Measurements from ENCODE around the gene KCTD6. TPM values are rescaled to one million over a fixed set of nuclear protein-coding genes. Genes with fewer than 3 reads are reported as not detected.

KCTD6 gene
- total and polyA plus RNA-seq, 8 donors: 5.4 to 16.7 (median 11.3) TPM; not detected in 2

DNA sequence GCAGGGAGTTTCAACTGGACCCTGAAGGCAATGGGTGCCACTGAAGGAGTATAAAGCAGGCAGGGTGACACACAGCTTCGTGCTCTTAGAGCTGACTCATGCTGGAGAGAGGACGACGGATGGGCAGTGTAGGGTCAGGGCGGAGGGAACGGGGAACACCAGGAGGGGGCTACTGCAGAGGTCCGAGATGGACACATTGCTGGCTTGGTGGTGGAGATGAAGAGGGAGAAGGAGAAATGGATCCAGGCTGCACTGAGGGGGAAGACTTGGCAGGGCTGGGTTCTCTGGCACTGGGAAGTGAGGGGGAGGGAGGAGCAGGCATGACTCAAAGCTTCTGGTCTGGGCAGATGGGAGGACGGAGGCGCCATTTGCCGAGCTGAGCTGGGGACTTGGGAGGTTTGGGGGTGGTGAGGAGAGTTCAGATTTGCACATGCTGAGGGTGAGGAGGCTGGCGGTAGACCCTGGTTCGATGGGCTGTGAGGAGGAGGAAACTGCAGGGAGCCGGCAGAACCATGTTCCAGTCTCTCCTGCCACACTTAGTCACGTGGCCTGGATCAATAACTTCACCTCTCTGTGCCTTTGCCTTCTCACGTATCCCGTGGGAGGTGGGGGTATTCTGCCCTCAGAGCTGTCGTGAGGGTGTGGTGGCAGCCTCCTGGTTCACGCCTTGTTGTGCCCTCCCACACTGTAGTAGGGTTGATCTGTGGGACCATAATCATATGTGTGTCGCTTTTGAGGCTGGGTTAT lies 4.6 kb upstream of the KCTD6 start:
- intact Hi-C loops (cut with DNase I; ENCODE audit: low total_unique reads): no loop called here
- H3K27me3 ChIP-seq: no peaks in the 10 kb centered on the region
- H3K36me3 ChIP-seq: no peaks in the 10 kb centered on the region
- no peak overlapping the region for H3K4me3 ChIP-seq
- H3K9me3 ChIP-seq: no peaks in the 10 kb centered on the region
- peaks cover 0 to 19% (median 7%) of the 10 kb centered on the region in 4 donors for H3K4me1 ChIP-seq
- DNase-seq: peak in 1 of 2 donors; percentile 34
- WGBS, 5 donors: 48 to 66% (median 56%) methylated on average over 17 to 18 of the region's 18 CpGs
- TF ChIP-seq EP300 (IDR thresholded peaks at IDR 0.05) (no peak), POLR2AphosphoS5 (IDR thresholded peaks at IDR 0.05) (no peak), POLR2A (IDR thresholded peaks at IDR 0.05) (no peak)
- TF ChIP-seq, protein P1, sequence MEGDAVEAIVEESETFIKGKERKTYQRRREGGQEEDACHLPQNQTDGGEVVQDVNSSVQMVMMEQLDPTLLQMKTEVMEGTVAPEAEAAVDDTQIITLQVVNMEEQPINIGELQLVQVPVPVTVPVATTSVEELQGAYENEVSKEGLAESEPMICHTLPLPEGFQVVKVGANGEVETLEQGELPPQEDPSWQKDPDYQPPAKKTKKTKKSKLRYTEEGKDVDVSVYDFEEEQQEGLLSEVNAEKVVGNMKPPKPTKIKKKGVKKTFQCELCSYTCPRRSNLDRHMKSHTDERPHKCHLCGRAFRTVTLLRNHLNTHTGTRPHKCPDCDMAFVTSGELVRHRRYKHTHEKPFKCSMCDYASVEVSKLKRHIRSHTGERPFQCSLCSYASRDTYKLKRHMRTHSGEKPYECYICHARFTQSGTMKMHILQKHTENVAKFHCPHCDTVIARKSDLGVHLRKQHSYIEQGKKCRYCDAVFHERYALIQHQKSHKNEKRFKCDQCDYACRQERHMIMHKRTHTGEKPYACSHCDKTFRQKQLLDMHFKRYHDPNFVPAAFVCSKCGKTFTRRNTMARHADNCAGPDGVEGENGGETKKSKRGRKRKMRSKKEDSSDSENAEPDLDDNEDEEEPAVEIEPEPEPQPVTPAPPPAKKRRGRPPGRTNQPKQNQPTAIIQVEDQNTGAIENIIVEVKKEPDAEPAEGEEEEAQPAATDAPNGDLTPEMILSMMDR (IDR thresholded peaks at IDR 0.05): no peak
- no peak overlapping the region for H3K27ac ChIP-seq

DNA sequence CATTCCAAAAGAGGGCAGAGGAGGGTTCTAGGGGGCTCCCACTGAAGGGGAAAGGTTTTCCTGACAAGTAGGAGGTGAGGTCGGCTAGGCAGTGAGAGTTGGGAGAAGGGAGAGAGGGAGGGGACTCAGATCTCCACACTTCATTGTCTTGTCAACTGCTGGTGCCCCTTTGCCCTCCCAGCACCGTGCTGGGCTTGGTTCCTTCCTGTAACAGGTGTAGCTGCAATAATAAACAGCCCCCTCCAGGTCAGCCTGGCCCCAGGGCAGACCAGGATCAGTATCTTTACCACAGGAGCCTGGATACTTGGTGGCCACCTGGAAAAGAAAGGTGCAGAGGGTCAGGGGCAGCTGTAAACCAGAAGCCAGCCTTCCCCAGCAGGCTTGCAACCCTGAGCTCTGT lies 2.9 kb upstream of the KCTD6 start:
- TF ChIP-seq POLR2A (IDR thresholded peaks at IDR 0.05) (no peak), POLR2AphosphoS5 (IDR thresholded peaks at IDR 0.05) (no peak), EP300 (IDR thresholded peaks at IDR 0.05) (no peak)
- TF ChIP-seq, protein P1 (IDR thresholded peaks at IDR 0.05): no peak
- intact Hi-C loops (cut with DNase I; ENCODE audit: low total_unique reads): no loop called here
- no peaks in the 10 kb centered on the region for H3K27me3 ChIP-seq
- H3K4me3 ChIP-seq: no peak overlapping the region
- WGBS, 5 donors: 12 to 51% (median 25%) methylated on average over 2 of the region's 2 CpGs
- H3K9me3 ChIP-seq: no peaks in the 10 kb centered on the region
- H3K4me1 ChIP-seq: peaks cover 15 to 35% (median 21%) of the 10 kb centered on the region in 4 donors
- no peaks in the 10 kb centered on the region for H3K36me3 ChIP-seq
- no peak overlapping the region for H3K27ac ChIP-seq
- DNase-seq: no peak

DNA sequence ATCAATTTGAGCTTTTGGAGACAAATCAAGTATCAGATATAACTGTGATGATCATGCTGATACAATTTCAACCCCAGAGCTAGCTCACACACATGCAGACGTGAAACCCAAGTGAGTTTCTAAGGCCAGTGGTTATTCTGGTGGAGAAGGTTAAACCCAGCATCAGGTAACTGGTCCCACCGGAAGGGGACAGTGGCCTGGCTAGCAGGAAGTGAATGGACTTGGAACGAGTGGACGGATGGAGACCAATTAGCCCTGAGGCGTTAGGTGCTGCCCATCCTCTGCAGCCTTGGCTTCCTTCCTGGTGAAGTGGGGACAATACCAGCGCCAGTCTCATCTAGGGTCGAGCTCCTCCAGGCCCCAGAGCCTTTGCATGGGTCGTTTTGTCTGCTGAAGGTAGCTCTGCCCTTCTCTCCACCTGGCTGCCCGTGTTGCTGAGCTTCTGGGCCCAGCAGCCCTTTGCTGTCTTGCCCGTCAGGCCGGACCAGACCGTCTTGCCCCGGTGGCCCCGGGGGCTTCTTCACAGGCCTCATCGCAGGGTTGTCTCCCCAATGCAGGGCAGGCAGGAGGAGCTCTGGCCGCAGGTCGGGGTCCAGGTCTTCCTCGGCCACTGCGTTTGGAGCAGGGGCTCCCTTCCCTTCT lies 915 bp upstream of the KCTD6 start:
- WGBS, 5 donors: 66 to 72% (median 70%) methylated on average over 19 of the region's 19 CpGs
- H3K9me3 ChIP-seq: no peaks in the 10 kb centered on the region
- TF ChIP-seq EP300 (IDR thresholded peaks at IDR 0.05) (no peak), POLR2AphosphoS5 (IDR thresholded peaks at IDR 0.05) (no peak), POLR2A (IDR thresholded peaks at IDR 0.05) (no peak)
- TF ChIP-seq, protein P1 (IDR thresholded peaks at IDR 0.05): no peak
- intact Hi-C loops (cut with DNase I; ENCODE audit: low total_unique reads): loop anchor here (5.0 to 10.0 kb wide), 2 partner anchors 41 to 156 kb away; partner anchors contain the start of gene PXK
- H3K27ac ChIP-seq: peak overlapping the region; percentile 61 to 93 (median 81)
- H3K27me3 ChIP-seq: no peaks in the 10 kb centered on the region
- peaks cover 17 to 55% (median 32%) of the 10 kb centered on the region in 4 donors for H3K4me1 ChIP-seq
- H3K4me3 ChIP-seq: peak overlapping the region; percentile 72 to 88 (median 87)
- DNase-seq: peak in 1 of 2 donors; percentile 28
- no peaks in the 10 kb centered on the region for H3K36me3 ChIP-seq

DNA sequence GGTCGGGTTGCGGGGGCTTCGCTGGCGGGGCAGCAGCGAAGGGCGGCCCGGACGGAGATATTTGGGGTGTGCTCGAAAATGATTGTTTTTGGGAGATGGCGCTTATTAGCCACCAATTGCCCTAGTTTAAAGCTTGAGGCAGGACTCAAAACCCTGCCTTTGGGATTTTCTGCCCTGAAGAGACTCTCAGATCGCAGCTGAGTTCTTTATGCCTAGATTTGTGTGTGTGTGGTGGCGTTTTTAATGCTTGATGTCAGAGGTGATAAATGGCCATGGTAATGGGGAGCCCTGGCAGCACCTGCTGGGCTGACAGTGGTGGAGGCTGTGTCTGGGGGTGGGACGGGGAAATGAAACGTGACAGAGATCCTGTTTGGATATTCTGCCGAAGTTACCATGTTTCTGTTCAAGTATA lies 604 bp downstream of the KCTD6 start:
- intact Hi-C loops (cut with DNase I; ENCODE audit: low total_unique reads): loop anchor here (5.0 to 10.0 kb wide), 2 partner anchors 40 to 158 kb away; partner anchors contain the start of gene PXK
- peak overlapping the region; percentile 72 to 93 (median 89) for H3K27ac ChIP-seq
- peaks cover 17 to 70% (median 40%) of the 10 kb centered on the region in 4 donors for H3K4me1 ChIP-seq

More for the DNA sequence above, 604 bp downstream of the KCTD6 start:
- TF ChIP-seq, protein P1 (IDR thresholded peaks at IDR 0.05): no peak
- TF ChIP-seq EP300 (IDR thresholded peaks at IDR 0.05): no peak
- TF ChIP-seq POLR2A (IDR thresholded peaks at IDR 0.05): no peak
- 0 to 2% (median 1%) methylated on average over 7 to 15 of the region's 15 CpGs for WGBS, 5 donors
- peak in 1 of 2 donors; percentile 59 for DNase-seq
- no peaks in the 10 kb centered on the region for H3K9me3 ChIP-seq
- H3K36me3 ChIP-seq: no peaks in the 10 kb centered on the region
- peak overlapping the region; percentile 72 to 88 (median 87) for H3K4me3 ChIP-seq
- no peaks in the 10 kb centered on the region for H3K27me3 ChIP-seq
